GM23338 (cell line): ENCODE results near the gene GRIN3B. TPM values are rescaled to one million over a fixed set of nuclear protein-coding genes. Genes with fewer than 3 reads are reported as not detected.

Source experiments
- ATAC-seq: fragments of 200-7000 bp; cut with Tn5 transposase; 3 replicates; pipeline ENCODE4 v1.9.1; 2020
- DNase-seq: peaks from one replicate; pipeline ENCODE4 v3.0.0-alpha.2; 2015; ENCODE audit warnings: low spot score
- H2AFZ ChIP-seq: fragments of 200-600 bp; sonication (generic); 2 replicates; pipeline ENCODE4 v1.8.0; 2016; ENCODE audit warnings: antibody characterized with exemption, mild to moderate bottlenecking, moderate library complexity
- H3F3A ChIP-seq: fragments of 200-600 bp; sonication (generic); replicated peaks from 2 replicates; pipeline ENCODE4 v1.8.0; 2017; ENCODE audit warnings: antibody characterized with exemption, mixed run types, low read depth
- H3K27ac ChIP-seq: fragments of 200-600 bp; sonication (generic); 2 replicates; pipeline ENCODE4 v1.6.1; 2016; ENCODE audit warnings: low read depth
- H3K27me3 ChIP-seq: fragments of 200-600 bp; sonication (generic); 2 replicates; pipeline ENCODE4 v1.8.0; 2016; ENCODE audit warnings: mild to moderate bottlenecking, mixed run types, moderate library complexity; ENCODE audit not compliant: insufficient read depth
- H3K36me3 ChIP-seq: fragments of 200-600 bp; sonication (generic); 2 replicates; pipeline ENCODE4 v1.8.0; 2016; ENCODE audit warnings: mild to moderate bottlenecking; ENCODE audit not compliant: insufficient read depth
- H3K4me1 ChIP-seq: fragments of 200-600 bp; sonication (generic); 2 replicates; pipeline ENCODE4 v1.8.0; 2016; ENCODE audit warnings: mild to moderate bottlenecking, moderate library complexity; ENCODE audit not compliant: insufficient read depth
- H3K4me2 ChIP-seq: fragments of 200-600 bp; sonication (generic); 2 replicates; pipeline ENCODE4 v1.7.1; 2017; ENCODE audit warnings: mixed run types
- H3K4me3 ChIP-seq: fragments of 200-600 bp; sonication (generic); 2 replicates; pipeline ENCODE4 v1.6.1; 2016; ENCODE audit warnings: mixed run types
- H3K79me2 ChIP-seq: fragments of 200-600 bp; sonication (generic); replicated peaks from 2 replicates; pipeline ENCODE4 v1.8.0; 2017; ENCODE audit warnings: mild to moderate bottlenecking; ENCODE audit not compliant: insufficient read depth
- H3K9me2 ChIP-seq: fragments of 200-600 bp; sonication (generic); 2 replicates; pipeline ENCODE4 v1.8.0; 2017; ENCODE audit not compliant: insufficient read depth
- H4K20me1 ChIP-seq: fragments of 200-600 bp; sonication (generic); replicated peaks from 2 replicates; pipeline ENCODE4 v1.8.0; 2017; ENCODE audit warnings: mild to moderate bottlenecking; ENCODE audit not compliant: insufficient read depth
- H3K27ac Mint-ChIP-seq: 2 replicates; pipeline ENCODE4 v1.8.0; 2020; ENCODE audit warnings: inconsistent platforms, mild to moderate bottlenecking, moderate library complexity, mixed read lengths
- H3K27me3 Mint-ChIP-seq: 3 replicates; pipeline ENCODE4 v1.8.0; 2022; ENCODE audit warnings: low read depth, mild to moderate bottlenecking, moderate library complexity, mixed read lengths, inconsistent platforms; ENCODE audit not compliant: insufficient read depth, poor library complexity
- H3K36me3 Mint-ChIP-seq: 3 replicates; pipeline ENCODE4 v1.8.0; 2021; ENCODE audit warnings: low read depth, mild to moderate bottlenecking, inconsistent platforms, moderate library complexity, mixed read lengths
- H3K4me1 Mint-ChIP-seq: 3 replicates; pipeline ENCODE4 v1.8.0; 2020; ENCODE audit warnings: mild to moderate bottlenecking, inconsistent platforms, mixed read lengths
- H3K4me3 Mint-ChIP-seq: 3 replicates; pipeline ENCODE4 v1.8.0; 2021; ENCODE audit warnings: moderate library complexity, mild to moderate bottlenecking, inconsistent platforms, mixed read lengths
- H3K9me3 Mint-ChIP-seq: 3 replicates; pipeline ENCODE4 v1.8.0; 2020; ENCODE audit warnings: moderate library complexity, mild to moderate bottlenecking, inconsistent platforms, mixed read lengths
- CREB1 ChIP-seq: fragments of 250-450 bp; sonication (Bioruptor Pico); IDR thresholded peaks from 2 replicates; pipeline ENCODE4 v1.5.0; 2020; ENCODE audit warnings: low read depth, mild to moderate bottlenecking, moderate library complexity
- EZH2 ChIP-seq: fragments of 200-600 bp; sonication (generic); IDR thresholded peaks from one replicate; pipeline ENCODE4 v1.8.0; 2017; ENCODE audit warnings: antibody characterized with exemption, mild to moderate bottlenecking, low read depth; ENCODE audit not compliant: unreplicated experiment
- EZH2phosphoT487 ChIP-seq: fragments of 200-600 bp; sonication (generic); IDR thresholded peaks from one replicate; pipeline ENCODE4 v1.8.1; 2018; ENCODE audit warnings: antibody characterized with exemption; ENCODE audit not compliant: unreplicated experiment
- POLR2AphosphoS5 ChIP-seq: IDR thresholded peaks from 2 replicates; pipeline ENCODE4 v1.6.1; 2016; ENCODE audit warnings: antibody characterized with exemption, low read depth
- ZNF114 ChIP-seq: fragments of 250-450 bp; sonication (Bioruptor Pico); IDR thresholded peaks from 2 replicates; pipeline ENCODE4 v1.5.0; 2020; ENCODE audit warnings: mild to moderate bottlenecking, moderate library complexity
- polyA plus RNA-seq: library from polyadenylated mRNA; unstranded; fragments of >200 nt; fragmentation: Nextera tagmentation; extraction: Ambion mirVana; gene quantifications from 2 replicates; pipeline ENCODE4 v1.2.1, GENCODE V29; 2016
- total RNA-seq: library from RNA; depleted of rRNA; stranded (reverse); fragments of >200 nt; shearing (Covaris generic); gene quantifications from 2 replicates; pipeline ENCODE4 v1.2.3, GENCODE V29; 2014
- TF ChIP-seq, protein P1 (sequence below): fragments of 250-450 bp; sonication (Bioruptor Pico); IDR thresholded peaks from 2 replicates; pipeline ENCODE4 v1.5.0; 2020; ENCODE audit warnings: mild to moderate bottlenecking, moderate library complexity
- TF ChIP-seq, protein P2 (sequence below): IDR thresholded peaks from 2 replicates; pipeline ENCODE4 v1.6.1; 2016; ENCODE audit warnings: antibody characterized with exemption
- TF ChIP-seq, protein P3 (sequence below): IDR thresholded peaks from one replicate; pipeline ENCODE4 v1.6.1; 2018; ENCODE audit warnings: antibody characterized with exemption; ENCODE audit not compliant: unreplicated experiment
- TF ChIP-seq, protein P4 (sequence below), 2 experiments: fragments of 200-600 bp in 1 of 2; sonication (generic) in 1 of 2; conservative IDR thresholded peaks; 2 replicates each; pipeline versions ENCODE4 v1.5.1 to v1.6.1; 2016 to 2017; ENCODE audit warnings: antibody characterized with exemption in 2 of 2, low read depth in 2 of 2, mild to moderate bottlenecking in 2 of 2, moderate library complexity in 1 of 2

Gene GRIN3B
- total and polyA plus RNA-seq, 2 experiments from 2014 or later = 0.11 to 2.8 TPM

DNA sequence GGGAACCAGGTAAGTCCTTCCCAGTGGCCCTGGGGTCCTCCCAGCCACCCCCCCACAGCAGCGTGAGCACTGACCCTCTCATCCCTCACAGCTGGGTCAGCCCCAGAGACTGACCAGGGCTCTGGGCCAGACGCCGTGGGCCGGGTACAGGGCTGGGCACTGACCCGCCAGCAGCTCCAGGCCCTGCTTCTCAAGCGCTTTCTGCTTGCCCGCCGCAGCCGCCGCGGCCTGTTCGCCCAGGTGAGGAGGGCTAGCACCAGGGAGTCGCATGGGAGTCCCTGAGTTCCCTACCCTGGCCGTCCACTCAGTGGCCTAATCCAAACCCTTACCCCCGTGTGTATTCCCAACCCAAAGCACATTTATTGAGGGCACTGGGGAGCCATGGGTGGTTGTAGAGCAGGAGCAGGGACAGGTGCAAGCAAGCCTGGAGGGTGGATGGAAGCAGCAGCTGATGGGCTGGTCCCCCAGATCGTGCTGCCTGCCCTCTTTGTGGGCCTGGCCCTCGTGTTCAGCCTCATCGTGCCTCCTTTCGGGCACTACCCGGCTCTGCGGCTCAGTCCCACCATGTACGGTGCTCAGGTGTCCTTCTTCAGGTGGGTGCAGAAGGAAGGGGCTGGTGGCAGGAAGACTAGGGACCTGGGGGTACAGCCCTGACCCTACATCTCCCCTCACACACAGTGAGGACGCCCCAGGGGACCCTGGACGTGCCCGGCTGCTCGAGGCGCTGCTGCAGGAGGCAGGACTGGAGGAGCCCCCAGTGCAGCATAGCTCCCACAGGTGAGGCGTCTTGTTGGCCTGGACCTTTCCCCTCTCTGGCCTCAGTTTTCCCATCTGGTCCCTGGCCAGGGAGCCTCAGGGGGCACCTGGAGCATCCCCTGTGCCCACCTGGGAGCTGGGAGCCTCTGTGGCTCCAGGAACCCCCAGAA is 54.1 kb downstream of the GRIN3B start (continued):
- TF ChIP-seq, protein P1, sequence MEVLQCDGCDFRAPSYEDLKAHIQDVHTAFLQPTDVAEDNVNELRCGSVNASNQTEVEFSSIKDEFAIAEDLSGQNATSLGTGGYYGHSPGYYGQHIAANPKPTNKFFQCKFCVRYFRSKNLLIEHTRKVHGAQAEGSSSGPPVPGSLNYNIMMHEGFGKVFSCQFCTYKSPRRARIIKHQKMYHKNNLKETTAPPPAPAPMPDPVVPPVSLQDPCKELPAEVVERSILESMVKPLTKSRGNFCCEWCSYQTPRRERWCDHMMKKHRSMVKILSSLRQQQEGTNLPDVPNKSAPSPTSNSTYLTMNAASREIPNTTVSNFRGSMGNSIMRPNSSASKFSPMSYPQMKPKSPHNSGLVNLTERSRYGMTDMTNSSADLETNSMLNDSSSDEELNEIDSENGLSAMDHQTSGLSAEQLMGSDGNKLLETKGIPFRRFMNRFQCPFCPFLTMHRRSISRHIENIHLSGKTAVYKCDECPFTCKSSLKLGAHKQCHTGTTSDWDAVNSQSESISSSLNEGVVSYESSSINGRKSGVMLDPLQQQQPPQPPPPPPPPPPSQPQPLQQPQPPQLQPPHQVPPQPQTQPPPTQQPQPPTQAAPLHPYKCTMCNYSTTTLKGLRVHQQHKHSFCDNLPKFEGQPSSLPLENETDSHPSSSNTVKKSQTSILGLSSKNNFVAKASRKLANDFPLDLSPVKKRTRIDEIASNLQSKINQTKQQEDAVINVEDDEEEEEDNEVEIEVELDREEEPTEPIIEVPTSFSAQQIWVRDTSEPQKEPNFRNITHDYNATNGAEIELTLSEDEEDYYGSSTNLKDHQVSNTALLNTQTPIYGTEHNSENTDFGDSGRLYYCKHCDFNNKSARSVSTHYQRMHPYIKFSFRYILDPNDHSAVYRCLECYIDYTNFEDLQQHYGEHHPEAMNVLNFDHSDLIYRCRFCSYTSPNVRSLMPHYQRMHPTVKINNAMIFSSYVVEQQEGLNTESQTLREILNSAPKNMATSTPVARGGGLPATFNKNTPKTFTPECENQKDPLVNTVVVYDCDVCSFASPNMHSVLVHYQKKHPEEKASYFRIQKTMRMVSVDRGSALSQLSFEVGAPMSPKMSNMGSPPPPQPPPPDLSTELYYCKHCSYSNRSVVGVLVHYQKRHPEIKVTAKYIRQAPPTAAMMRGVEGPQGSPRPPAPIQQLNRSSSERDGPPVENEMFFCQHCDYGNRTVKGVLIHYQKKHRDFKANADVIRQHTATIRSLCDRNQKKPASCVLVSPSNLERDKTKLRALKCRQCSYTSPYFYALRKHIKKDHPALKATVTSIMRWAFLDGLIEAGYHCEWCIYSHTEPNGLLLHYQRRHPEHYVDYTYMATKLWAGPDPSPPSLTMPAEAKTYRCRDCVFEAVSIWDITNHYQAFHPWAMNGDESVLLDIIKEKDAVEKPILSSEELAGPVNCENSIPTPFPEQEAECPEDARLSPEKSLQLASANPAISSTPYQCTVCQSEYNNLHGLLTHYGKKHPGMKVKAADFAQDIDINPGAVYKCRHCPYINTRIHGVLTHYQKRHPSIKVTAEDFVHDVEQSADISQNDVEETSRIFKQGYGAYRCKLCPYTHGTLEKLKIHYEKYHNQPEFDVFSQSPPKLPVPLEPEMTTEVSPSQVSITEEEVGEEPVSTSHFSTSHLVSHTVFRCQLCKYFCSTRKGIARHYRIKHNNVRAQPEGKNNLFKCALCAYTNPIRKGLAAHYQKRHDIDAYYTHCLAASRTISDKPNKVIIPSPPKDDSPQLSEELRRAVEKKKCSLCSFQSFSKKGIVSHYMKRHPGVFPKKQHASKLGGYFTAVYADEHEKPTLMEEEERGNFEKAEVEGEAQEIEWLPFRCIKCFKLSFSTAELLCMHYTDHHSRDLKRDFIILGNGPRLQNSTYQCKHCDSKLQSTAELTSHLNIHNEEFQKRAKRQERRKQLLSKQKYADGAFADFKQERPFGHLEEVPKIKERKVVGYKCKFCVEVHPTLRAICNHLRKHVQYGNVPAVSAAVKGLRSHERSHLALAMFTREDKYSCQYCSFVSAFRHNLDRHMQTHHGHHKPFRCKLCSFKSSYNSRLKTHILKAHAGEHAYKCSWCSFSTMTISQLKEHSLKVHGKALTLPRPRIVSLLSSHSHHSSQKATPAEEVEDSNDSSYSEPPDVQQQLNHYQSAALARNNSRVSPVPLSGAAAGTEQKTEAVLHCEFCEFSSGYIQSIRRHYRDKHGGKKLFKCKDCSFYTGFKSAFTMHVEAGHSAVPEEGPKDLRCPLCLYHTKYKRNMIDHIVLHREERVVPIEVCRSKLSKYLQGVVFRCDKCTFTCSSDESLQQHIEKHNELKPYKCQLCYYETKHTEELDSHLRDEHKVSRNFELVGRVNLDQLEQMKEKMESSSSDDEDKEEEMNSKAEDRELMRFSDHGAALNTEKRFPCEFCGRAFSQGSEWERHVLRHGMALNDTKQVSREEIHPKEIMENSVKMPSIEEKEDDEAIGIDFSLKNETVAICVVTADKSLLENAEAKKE = no peak
- TF ChIP-seq EZH2phosphoT487 = no peak
- TF ChIP-seq, protein P2, sequence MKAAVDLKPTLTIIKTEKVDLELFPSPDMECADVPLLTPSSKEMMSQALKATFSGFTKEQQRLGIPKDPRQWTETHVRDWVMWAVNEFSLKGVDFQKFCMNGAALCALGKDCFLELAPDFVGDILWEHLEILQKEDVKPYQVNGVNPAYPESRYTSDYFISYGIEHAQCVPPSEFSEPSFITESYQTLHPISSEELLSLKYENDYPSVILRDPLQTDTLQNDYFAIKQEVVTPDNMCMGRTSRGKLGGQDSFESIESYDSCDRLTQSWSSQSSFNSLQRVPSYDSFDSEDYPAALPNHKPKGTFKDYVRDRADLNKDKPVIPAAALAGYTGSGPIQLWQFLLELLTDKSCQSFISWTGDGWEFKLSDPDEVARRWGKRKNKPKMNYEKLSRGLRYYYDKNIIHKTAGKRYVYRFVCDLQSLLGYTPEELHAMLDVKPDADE = no peak

DNA sequence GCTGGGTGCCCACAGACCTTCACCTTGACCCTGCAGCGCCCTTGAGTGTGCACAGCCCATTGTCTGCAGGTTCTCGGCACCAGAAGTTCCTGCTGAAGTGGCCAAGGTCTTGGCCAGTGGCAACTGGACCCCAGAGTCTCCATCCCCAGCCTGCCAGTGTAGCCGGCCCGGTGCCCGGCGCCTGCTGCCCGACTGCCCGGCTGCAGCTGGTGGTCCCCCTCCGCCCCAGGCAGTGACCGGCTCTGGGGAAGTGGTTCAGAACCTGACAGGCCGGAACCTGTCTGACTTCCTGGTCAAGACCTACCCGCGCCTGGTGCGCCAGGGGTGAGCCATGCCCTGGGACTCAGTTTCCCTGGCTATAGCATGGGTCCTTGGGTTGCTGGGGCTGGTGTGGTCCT is 54.8 kb downstream of the GRIN3B start:
- Histone ChIP-seq H3F3A (no peaks in the 10 kb centered on the region; the same call in 1 of the 2 replicates), H3K4me3 (no peak overlapping the region), H3K4me1 (no peaks in the 10 kb centered on the region), H3K79me2 (no peaks in the 10 kb centered on the region), H4K20me1 (no peaks in the 10 kb centered on the region), H3K27me3 (no peaks in the 10 kb centered on the region), H2AFZ (no peak overlapping the region), H3K27ac (no peak overlapping the region), H3K9me2 (no peaks in the 10 kb centered on the region), H3K36me3 (peaks cover 18% of the 10 kb centered on the region), H3K4me2 (no peak overlapping the region)
- no peak for ATAC-seq
- no peak for DNase-seq
- Mint-ChIP-seq H3K27ac (no peak overlapping the region), H3K36me3 (peaks cover 45% of the 10 kb centered on the region), H3K4me1 (no peaks in the 10 kb centered on the region), H3K4me3 (no peak overlapping the region), H3K27me3 (peaks cover 13% of the 10 kb centered on the region), H3K9me3 (peaks cover 31% of the 10 kb centered on the region)
- TF ChIP-seq CREB1 (CRISPR knock-in tag) = no peak
- TF ChIP-seq ZNF114 (CRISPR knock-in tag) = no peak
- TF ChIP-seq EZH2 = no peak
- TF ChIP-seq, protein P3, sequence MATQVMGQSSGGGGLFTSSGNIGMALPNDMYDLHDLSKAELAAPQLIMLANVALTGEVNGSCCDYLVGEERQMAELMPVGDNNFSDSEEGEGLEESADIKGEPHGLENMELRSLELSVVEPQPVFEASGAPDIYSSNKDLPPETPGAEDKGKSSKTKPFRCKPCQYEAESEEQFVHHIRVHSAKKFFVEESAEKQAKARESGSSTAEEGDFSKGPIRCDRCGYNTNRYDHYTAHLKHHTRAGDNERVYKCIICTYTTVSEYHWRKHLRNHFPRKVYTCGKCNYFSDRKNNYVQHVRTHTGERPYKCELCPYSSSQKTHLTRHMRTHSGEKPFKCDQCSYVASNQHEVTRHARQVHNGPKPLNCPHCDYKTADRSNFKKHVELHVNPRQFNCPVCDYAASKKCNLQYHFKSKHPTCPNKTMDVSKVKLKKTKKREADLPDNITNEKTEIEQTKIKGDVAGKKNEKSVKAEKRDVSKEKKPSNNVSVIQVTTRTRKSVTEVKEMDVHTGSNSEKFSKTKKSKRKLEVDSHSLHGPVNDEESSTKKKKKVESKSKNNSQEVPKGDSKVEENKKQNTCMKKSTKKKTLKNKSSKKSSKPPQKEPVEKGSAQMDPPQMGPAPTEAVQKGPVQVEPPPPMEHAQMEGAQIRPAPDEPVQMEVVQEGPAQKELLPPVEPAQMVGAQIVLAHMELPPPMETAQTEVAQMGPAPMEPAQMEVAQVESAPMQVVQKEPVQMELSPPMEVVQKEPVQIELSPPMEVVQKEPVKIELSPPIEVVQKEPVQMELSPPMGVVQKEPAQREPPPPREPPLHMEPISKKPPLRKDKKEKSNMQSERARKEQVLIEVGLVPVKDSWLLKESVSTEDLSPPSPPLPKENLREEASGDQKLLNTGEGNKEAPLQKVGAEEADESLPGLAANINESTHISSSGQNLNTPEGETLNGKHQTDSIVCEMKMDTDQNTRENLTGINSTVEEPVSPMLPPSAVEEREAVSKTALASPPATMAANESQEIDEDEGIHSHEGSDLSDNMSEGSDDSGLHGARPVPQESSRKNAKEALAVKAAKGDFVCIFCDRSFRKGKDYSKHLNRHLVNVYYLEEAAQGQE = no peak
- no peak for TF ChIP-seq POLR2AphosphoS5
- TF ChIP-seq, protein P4, sequence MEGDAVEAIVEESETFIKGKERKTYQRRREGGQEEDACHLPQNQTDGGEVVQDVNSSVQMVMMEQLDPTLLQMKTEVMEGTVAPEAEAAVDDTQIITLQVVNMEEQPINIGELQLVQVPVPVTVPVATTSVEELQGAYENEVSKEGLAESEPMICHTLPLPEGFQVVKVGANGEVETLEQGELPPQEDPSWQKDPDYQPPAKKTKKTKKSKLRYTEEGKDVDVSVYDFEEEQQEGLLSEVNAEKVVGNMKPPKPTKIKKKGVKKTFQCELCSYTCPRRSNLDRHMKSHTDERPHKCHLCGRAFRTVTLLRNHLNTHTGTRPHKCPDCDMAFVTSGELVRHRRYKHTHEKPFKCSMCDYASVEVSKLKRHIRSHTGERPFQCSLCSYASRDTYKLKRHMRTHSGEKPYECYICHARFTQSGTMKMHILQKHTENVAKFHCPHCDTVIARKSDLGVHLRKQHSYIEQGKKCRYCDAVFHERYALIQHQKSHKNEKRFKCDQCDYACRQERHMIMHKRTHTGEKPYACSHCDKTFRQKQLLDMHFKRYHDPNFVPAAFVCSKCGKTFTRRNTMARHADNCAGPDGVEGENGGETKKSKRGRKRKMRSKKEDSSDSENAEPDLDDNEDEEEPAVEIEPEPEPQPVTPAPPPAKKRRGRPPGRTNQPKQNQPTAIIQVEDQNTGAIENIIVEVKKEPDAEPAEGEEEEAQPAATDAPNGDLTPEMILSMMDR (conservative IDR thresholded peaks at IDR 0.05; ENCODE audit: low read depth in 2 of 2) = no peak
- no peak for TF ChIP-seq EZH2phosphoT487
